Thymus (tissue), 11 donors: ENCODE measurements around the gene NRXN2. TPM values are rescaled to one million over a fixed set of nuclear protein-coding genes. Genes with fewer than 3 reads are reported as not detected.

Source experiments
- DNase-seq, 9 donors: peaks; one replicate each; pipeline ENCODE4 v3.0.0-alpha.2; 2013; ENCODE audit warnings: low spot score in 9 of 9, low read depth in 6 of 9, missing footprints in 1 of 9
- H3K27ac ChIP-seq, 2 donors: one replicate each; pipeline ENCODE4 v1.5.1; 2013; ENCODE audit warnings: control low read depth in 1 of 2, low read depth in 1 of 2, low read length in 1 of 2, mild to moderate bottlenecking in 1 of 2, moderate library complexity in 1 of 2
- H3K27me3 ChIP-seq, 2 donors: one replicate each; pipeline ENCODE4 v1.5.1; 2013; ENCODE audit warnings: low read length in 1 of 2; ENCODE audit not compliant: control insufficient read depth in 2 of 2, insufficient read depth in 1 of 2
- H3K36me3 ChIP-seq, 2 donors: one replicate each; pipeline ENCODE4 v1.5.1; 2013; ENCODE audit warnings: low read length in 1 of 2, mild to moderate bottlenecking in 1 of 2, moderate library complexity in 1 of 2; ENCODE audit not compliant: control insufficient read depth in 2 of 2, insufficient read depth in 2 of 2
- H3K4me1 ChIP-seq, 2 donors: one replicate each; pipeline ENCODE4 v1.5.1; 2013; ENCODE audit warnings: low read length in 2 of 2; ENCODE audit not compliant: control insufficient read depth in 2 of 2, insufficient read depth in 2 of 2
- H3K4me3 ChIP-seq, 2 donors: one replicate each; pipeline ENCODE4 v1.5.1; 2013; ENCODE audit warnings: low read length in 2 of 2, control low read depth in 1 of 2, mild to moderate bottlenecking in 1 of 2
- H3K9me3 ChIP-seq, 2 donors: one replicate each; pipeline ENCODE4 v1.5.1; 2013; ENCODE audit warnings: low read length in 1 of 2, mild to moderate bottlenecking in 1 of 2; ENCODE audit not compliant: control insufficient read depth in 2 of 2, insufficient read depth in 1 of 2
- WGBS: extraction: QIAGEN DNeasy Blood & Tissue Kit; methylation state at CpG from one replicate; pipeline ENCODE4 v1.1.7; 2013; 5-methylcytosine and 5-hydroxymethylcytosine counted together
- polyA plus RNA-seq: library from polyadenylated mRNA; stranded (reverse); fragments of 200-250 nt; gene quantifications from one replicate; pipeline ENCODE4 v1.2.3, GENCODE V29; 2013
- total RNA-seq: library from RNA; stranded (reverse); fragments of 120-200 nt; gene quantifications from one replicate; pipeline ENCODE4 v1.2.4, GENCODE V29; 2013
- donor health status: healthy.

The NRXN2 gene
- total and polyA plus RNA-seq, 2 donors = 0.85 to 1.6 TPM

DNA sequence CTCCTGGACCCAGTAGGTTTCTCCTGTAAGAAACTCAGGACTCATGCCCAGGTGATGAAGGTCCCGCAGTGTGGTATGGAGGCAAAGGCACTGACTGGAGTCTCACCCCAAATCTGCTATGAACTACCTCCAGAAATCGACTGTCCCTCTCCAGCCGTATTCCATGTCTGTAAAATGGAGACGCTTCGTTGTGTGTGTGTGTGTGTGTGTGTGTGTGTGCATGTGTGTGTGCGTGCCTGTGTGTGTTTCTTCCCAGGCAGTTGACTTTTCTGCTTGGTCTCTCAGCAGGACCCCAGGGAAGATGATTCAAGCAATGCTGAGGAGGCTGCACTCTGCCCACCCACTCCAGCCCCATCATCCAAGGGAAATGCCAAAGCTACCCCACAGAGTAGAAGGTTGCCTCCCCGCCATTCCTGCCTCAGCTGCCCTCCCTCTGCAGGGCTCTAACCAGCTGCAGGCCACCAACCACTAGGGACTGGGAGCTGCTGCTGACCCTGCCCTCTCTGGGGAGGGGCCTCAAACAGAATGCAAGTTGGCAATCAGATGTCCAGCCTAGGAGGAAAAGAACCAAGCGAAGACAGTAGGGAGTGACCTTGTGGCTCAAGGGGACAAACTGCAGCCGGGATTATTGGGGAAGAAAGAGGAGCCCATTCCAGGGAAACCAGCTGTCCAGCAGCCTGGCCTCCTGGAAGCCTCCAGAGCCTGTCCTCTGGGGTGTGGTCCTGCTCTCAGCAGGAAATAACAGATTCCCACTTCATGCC is 75.8 kb downstream of the NRXN2 start:
- H3K27me3 ChIP-seq = peaks cover 17 to 43% of the 10 kb centered on the region in 2 donors
- H3K4me1 ChIP-seq = peaks cover 0 to 23% of the 10 kb centered on the region in 2 donors
- DNase-seq = no peak
- H3K4me3 ChIP-seq = no peak overlapping the region
- peaks cover 0 to 3% of the 10 kb centered on the region in 2 donors for H3K9me3 ChIP-seq
- no peaks in the 10 kb centered on the region for H3K36me3 ChIP-seq
- WGBS = 89% methylated on average over 9 of the region's 9 CpGs
- no peak overlapping the region for H3K27ac ChIP-seq

DNA sequence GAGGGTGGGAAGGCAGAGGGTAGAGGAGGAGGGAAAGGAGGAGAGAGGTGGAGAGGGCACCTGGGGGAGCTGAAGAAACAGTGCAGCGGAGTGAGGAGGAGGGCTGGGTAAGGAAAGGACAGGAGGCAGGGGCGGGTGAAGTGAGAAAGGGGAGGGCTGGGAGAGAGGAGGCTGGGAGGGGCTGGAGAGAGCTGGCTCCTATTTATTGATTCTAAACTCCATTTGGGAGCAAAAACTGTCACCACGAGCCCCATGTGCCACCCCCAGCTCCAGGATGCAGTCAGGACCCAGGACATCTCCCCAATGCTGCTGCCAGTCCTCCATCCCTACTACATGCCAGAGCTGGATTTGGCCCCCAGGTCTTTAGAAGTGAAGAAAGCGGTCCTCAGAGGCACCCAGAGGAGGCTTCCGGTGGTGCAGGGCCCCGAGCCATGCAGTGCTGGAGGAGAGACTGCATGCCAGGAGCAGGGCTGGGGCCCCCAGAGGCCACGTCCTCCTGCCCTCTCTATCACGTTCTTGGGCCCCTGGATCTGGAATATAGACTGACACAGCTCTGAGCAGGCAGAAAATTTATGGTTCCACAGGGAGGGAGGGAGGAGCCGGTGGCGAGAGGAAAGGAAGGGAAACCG is 78.2 kb downstream of the NRXN2 start:
- Histone ChIP-seq H3K4me3 (no peak overlapping the region), H3K4me1 (peaks cover 0 to 29% of the 10 kb centered on the region in 2 donors), H3K9me3 (peaks cover 0 to 3% of the 10 kb centered on the region in 2 donors), H3K36me3 (no peaks in the 10 kb centered on the region), H3K27me3 (peaks cover 26 to 65% of the 10 kb centered on the region in 2 donors), H3K27ac (no peak overlapping the region)
- peak in 1 of 9 donors; percentile 43 for DNase-seq
- 39% methylated on average over 11 of the region's 11 CpGs for WGBS

DNA sequence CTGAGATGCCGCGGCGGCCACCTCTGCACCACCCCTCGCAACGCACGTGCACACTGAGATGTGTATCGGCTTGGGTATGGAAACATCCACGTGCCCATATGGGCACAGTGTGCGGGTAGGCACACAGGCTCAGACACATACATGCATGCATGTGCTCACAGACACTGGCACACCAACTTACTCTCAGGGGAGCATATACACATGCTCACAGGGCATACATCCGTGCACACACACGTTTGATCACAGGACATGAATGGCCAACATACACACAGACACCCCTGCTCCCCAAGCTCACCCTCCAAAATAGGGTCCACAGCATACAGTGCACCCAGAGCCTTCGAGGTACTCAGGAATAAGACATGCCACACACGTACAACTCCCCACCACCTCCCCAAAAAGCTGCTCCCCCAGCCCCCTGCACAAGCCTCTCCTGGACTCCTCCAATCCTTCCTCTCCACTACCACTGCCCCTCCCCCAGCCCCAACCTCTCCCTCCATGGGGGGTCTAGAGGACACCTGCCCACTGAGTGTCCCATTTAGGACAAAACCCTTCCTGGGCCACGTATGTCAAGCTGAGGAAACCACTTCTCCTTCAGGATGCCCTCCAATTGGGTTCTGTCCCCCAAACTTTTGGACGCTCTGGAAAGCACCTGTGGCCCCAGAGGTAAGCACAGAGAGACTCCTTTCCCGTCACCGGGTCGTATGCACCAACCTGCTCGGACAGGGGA is 78.9 kb downstream of the NRXN2 start:
- peaks cover 0 to 27% of the 10 kb centered on the region in 2 donors for H3K4me1 ChIP-seq
- DNase-seq = no peak
- WGBS = 26% methylated on average over 19 of the region's 19 CpGs
- peaks cover 26 to 72% of the 10 kb centered on the region in 2 donors for H3K27me3 ChIP-seq
- no peak overlapping the region for H3K4me3 ChIP-seq
- no peak overlapping the region for H3K27ac ChIP-seq
- no peaks in the 10 kb centered on the region for H3K36me3 ChIP-seq
- H3K9me3 ChIP-seq = peaks cover 0 to under 1% of the 10 kb centered on the region in 2 donors

DNA sequence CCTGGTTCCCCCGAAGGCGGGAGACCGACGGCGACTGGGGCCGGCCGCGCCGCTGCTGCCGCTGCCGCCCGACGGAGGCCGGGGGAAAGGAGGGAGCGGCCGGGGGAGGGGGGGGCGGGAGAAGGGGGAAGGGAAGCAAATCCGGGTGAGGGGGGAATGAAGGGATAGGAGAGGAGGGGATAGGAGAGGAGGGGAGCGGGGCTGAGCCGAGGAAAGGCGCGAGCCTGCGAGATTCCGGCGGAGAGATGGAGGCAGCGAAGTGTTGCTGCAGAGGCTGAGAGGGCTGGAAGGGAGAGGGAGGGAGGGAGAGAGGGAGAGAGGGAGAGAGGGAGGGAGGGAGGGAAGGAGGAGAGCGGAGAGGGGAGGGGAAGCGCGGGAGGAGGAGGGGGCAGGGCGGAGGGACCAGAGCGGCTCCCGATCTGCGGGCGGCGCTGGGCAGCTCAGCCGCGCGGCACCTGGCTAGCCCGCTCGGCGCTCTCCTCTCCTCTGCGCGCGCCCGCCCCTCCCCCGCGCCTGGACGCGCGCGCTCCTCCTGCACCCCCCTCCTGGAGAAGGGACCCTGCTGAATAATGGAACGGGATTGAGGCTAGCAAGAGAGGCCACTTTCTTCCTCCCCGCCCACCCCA is 79.6 kb downstream of the NRXN2 start:
- Histone ChIP-seq H3K9me3 (no peaks in the 10 kb centered on the region), H3K4me3 (no peak overlapping the region), H3K4me1 (peaks cover 0 to 29% of the 10 kb centered on the region in 2 donors), H3K27me3 (peaks cover 26 to 78% of the 10 kb centered on the region in 2 donors), H3K27ac (no peak overlapping the region), H3K36me3 (no peaks in the 10 kb centered on the region)
- 1% methylated on average over 52 of the region's 53 CpGs for WGBS
- DNase-seq = no peak

DNA sequence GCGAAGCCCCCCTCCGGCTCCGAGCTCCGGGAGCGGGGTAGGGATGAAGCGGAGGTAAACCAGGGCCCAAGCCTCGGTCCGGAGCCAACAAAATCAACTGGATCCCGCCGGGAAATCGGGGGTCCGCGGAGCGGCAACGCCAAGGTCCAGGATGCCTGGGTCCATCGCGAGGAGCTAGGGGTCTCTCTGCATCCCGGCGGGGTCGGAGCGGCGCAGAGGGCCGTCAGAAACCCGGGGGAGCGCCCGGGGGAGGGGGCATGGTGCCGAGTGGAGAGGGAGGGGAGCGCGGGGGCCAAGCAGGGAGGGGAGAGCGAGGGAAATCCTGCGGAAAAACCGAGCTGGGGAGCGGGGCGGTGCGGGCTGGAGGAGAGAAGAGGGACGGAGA is 80.1 kb downstream of the NRXN2 start:
- H3K4me3 ChIP-seq = peak overlapping the region in 1 of 2 donors; percentile 10
- H3K9me3 ChIP-seq = no peaks in the 10 kb centered on the region
- peaks cover 0 to 34% of the 10 kb centered on the region in 2 donors for H3K4me1 ChIP-seq
- no peak overlapping the region for H3K27ac ChIP-seq
- 2% methylated on average over 36 of the region's 36 CpGs for WGBS
- H3K27me3 ChIP-seq = peaks cover 26 to 83% of the 10 kb centered on the region in 2 donors
- no peaks in the 10 kb centered on the region for H3K36me3 ChIP-seq
- no peak for DNase-seq

DNA sequence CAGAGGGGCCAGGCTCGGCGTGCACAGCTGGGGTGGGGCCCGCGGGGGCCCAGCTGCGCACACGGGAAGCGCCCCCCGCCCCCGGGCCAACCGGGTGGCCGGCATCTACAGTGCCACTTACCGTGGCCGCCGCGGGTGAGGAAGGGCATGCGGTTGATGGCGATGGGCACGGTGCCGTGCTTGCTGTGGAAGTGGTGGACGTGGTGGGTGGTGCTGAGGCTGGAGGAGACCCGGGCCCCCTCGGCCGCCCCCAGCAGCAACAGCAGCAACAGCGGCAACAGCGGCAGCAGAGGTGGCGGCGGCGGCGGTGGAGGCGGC is 80.6 kb downstream of the NRXN2 start:
- peaks cover 26 to 88% of the 10 kb centered on the region in 2 donors for H3K27me3 ChIP-seq
- no peaks in the 10 kb centered on the region for H3K36me3 ChIP-seq
- DNase-seq = no peak
- H3K9me3 ChIP-seq = no peaks in the 10 kb centered on the region
- H3K27ac ChIP-seq = no peak overlapping the region
- WGBS = 1% methylated on average over 30 of the region's 30 CpGs
- H3K4me3 ChIP-seq = peak overlapping the region in 1 of 2 donors; percentile 10
- H3K4me1 ChIP-seq = peaks cover 0 to 39% of the 10 kb centered on the region in 2 donors

DNA sequence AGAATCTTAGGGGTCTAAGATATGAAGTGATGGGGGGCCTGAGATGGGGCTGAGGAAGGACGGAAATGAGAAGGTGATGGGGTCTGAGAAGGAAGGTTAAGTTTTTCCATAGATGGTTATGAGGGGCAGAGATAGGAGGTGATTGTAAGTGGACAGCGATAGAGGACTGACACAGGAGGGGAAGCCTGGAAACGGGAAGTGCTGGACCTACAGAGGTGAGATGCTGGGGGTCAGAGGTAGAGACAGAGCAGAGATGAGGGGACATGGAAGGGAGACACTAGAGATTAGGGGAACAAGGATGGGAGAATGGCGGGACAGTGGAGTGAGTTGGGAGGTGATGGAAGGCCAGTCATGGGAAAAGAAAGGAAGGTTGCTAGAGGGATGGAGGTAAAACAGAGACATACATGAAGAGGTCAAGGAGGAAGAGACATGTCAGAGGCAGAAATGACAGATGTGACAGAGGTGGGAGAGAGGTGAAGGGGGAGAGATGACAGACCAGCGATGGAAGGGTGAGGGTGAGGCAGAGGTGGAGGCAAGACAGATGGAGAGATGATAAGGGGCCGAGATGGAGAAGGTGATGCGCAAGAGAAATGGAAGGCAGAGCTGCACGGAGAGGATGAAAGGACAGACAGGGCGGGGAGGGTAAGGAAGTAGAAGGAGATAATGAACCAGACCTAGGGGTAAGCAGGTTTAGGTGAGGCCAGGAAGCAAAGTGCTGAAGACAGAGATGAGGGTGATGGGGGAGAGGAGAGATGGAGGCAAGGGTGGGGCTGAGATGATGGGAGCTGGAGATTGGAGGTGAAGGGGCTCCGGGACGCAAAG is 81.2 kb downstream of the NRXN2 start:
- Histone ChIP-seq H3K4me3 (no peak overlapping the region), H3K4me1 (peaks cover 0 to 44% of the 10 kb centered on the region in 2 donors), H3K27ac (no peak overlapping the region), H3K27me3 (peaks cover 26 to 93% of the 10 kb centered on the region in 2 donors), H3K9me3 (no peaks in the 10 kb centered on the region), H3K36me3 (no peaks in the 10 kb centered on the region)
- 49% methylated on average over 11 of the region's 11 CpGs for WGBS
- DNase-seq = no peak

DNA sequence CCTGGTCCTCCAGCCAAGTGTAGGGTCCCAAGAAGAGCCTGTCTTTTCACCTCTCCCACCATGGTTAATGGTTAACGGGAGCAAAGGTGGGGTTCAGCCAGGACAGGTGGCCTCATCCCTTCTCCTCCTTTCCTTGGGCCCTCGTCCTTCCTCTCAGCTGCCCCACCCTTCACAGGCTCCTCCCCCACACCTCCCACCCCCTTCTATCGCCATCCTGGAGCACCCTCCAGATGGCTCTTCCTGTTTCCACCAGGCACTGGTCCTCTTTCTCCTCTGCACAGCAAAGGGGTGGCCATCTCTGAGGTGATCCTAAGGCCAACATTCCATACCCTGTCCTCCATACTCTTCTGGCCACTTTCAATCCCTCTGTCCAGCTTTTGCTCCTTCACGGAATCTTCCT is 83.1 kb downstream of the NRXN2 start:
- DNase-seq = no peak
- Histone ChIP-seq H3K9me3 (no peaks in the 10 kb centered on the region), H3K36me3 (no peaks in the 10 kb centered on the region), H3K27me3 (peaks cover 24 to 81% of the 10 kb centered on the region in 2 donors), H3K4me3 (no peak overlapping the region), H3K27ac (no peak overlapping the region), H3K4me1 (peaks cover 0 to 48% of the 10 kb centered on the region in 2 donors)
- 85% methylated on average over 4 of the region's 4 CpGs for WGBS
